ENCODE measurements around the gene SYT17.

- TF ChIP-seq POLR2A (IDR thresholded peaks at IDR 0.05) (no peak), CTCF (IDR thresholded peaks at IDR 0.05) (no peak)
Observed at GRCh38 chr16:19188406-19188805, 20.4 kb downstream of the SYT17 start.

Data from testis (tissue), 2 donors.